ENCODE results near the gene LIPH. TPM values are rescaled to one million over a fixed set of nuclear protein-coding genes. Genes with fewer than 3 reads are reported as not detected.

LIPH gene
- polyA plus RNA-seq, 1 donor from 2014 or later, result 0.05 TPM

- Histone ChIP-seq H3K4me2 (ENCODE audit: low read length) (no peak overlapping the region), H3K9me3 (ENCODE audit: low read length) (no peaks in the 10 kb centered on the region), H3K79me2 (replicated peaks; ENCODE audit: insufficient read depth, low read length) (no peaks in the 10 kb centered on the region), H3K36me3 (ENCODE audit: insufficient read depth, low read length) (no peaks in the 10 kb centered on the region), H3K27ac (ENCODE audit: low read length) (no peak overlapping the region), H3F3A (ENCODE audit: insufficient read depth, low read length, poor library complexity, severe bottlenecking) (no peaks in the 10 kb centered on the region), H4K20me1 (ENCODE audit: insufficient read depth) (no peaks in the 10 kb centered on the region), H3K9ac (ENCODE audit: low read length) (no peak overlapping the region), H2AFZ (ENCODE audit: low read depth, low read length) (no peak overlapping the region), H3K9me2 (ENCODE audit: insufficient read depth, low read length) (no peaks in the 10 kb centered on the region), H3K27me3 (ENCODE audit: insufficient read depth, low read depth, low read length) (no peaks in the 10 kb centered on the region), H3K4me3 (ENCODE audit: low read length) (no peak overlapping the region)
- TF ChIP-seq EZH2 (IDR thresholded peaks at IDR 0.05; ENCODE audit: borderline replicate concordance, insufficient read depth, low read length, poor library complexity, severe bottlenecking) (no peak), POLR2AphosphoS5 (IDR thresholded peaks at IDR 0.05) (no peak), SMC3 (conservative IDR thresholded peaks at IDR 0.05; ENCODE audit: poor library complexity) (no peak), REST (IDR thresholded peaks at IDR 0.05; ENCODE audit: borderline replicate concordance) (no peak), RAD21 (conservative IDR thresholded peaks at IDR 0.05) (no peak), CTCF (IDR thresholded peaks at IDR 0.05; ENCODE audit: poor library complexity, severe bottlenecking) (no peak), MXI1 (conservative IDR thresholded peaks at IDR 0.05; ENCODE audit: poor library complexity, severe bottlenecking) (no peak), TAF1 (IDR thresholded peaks at IDR 0.05; ENCODE audit: low read depth) (no peak), EP300 (conservative IDR thresholded peaks at IDR 0.05; ENCODE audit: poor library complexity, severe bottlenecking) (no peak)
Measured at GRCh38 chr3:185555860-185556347, 3.5 kb upstream of the LIPH start.

GRCh38 chr3:185555101-185555501, 2.7 kb upstream of the LIPH start:
- H3K27ac ChIP-seq (ENCODE audit: low read length), result no peak overlapping the region
- H3K4me2 ChIP-seq (ENCODE audit: low read length), result no peak overlapping the region
- no peaks in the 10 kb centered on the region for H3F3A ChIP-seq (ENCODE audit: insufficient read depth, low read length, poor library complexity, severe bottlenecking)
- no peaks in the 10 kb centered on the region for H3K79me2 ChIP-seq (replicated peaks; ENCODE audit: insufficient read depth, low read length)
- no peaks in the 10 kb centered on the region for H3K9me2 ChIP-seq (ENCODE audit: insufficient read depth, low read length)
- TF ChIP-seq EP300 (conservative IDR thresholded peaks at IDR 0.05; ENCODE audit: poor library complexity, severe bottlenecking) (no peak), CTCF (IDR thresholded peaks at IDR 0.05; ENCODE audit: poor library complexity, severe bottlenecking) (no peak), MXI1 (conservative IDR thresholded peaks at IDR 0.05; ENCODE audit: poor library complexity, severe bottlenecking) (no peak), SMC3 (conservative IDR thresholded peaks at IDR 0.05; ENCODE audit: poor library complexity) (no peak), REST (IDR thresholded peaks at IDR 0.05; ENCODE audit: borderline replicate concordance) (no peak), TAF1 (IDR thresholded peaks at IDR 0.05; ENCODE audit: low read depth) (no peak), EZH2 (IDR thresholded peaks at IDR 0.05; ENCODE audit: borderline replicate concordance, insufficient read depth, low read length, poor library complexity, severe bottlenecking) (no peak), RAD21 (conservative IDR thresholded peaks at IDR 0.05) (no peak), POLR2AphosphoS5 (IDR thresholded peaks at IDR 0.05) (no peak)
- H2AFZ ChIP-seq (ENCODE audit: low read depth, low read length), result no peak overlapping the region
- no peaks in the 10 kb centered on the region for H3K9me3 ChIP-seq (ENCODE audit: low read length)
- no peaks in the 10 kb centered on the region for H4K20me1 ChIP-seq (ENCODE audit: insufficient read depth)
- no peaks in the 10 kb centered on the region for H3K27me3 ChIP-seq (ENCODE audit: insufficient read depth, low read depth, low read length)
- no peak overlapping the region for H3K9ac ChIP-seq (ENCODE audit: low read length)
- H3K4me3 ChIP-seq (ENCODE audit: low read length), result no peak overlapping the region
- H3K36me3 ChIP-seq (ENCODE audit: insufficient read depth, low read length), result no peaks in the 10 kb centered on the region

All from neural cell (in vitro differentiated cells).